GM12801 (cell line): Measurements from ENCODE around the gene MAMLD1.

Experiments
- TF ChIP-seq, protein P1 (sequence below): IDR thresholded peaks from one replicate; pipeline ENCODE4 v1.5.1; 2011; ENCODE audit warnings: control low read depth; ENCODE audit not compliant: insufficient read length; ENCODE audit errors: extremely low read depth

MAMLD1 gene, protein sequence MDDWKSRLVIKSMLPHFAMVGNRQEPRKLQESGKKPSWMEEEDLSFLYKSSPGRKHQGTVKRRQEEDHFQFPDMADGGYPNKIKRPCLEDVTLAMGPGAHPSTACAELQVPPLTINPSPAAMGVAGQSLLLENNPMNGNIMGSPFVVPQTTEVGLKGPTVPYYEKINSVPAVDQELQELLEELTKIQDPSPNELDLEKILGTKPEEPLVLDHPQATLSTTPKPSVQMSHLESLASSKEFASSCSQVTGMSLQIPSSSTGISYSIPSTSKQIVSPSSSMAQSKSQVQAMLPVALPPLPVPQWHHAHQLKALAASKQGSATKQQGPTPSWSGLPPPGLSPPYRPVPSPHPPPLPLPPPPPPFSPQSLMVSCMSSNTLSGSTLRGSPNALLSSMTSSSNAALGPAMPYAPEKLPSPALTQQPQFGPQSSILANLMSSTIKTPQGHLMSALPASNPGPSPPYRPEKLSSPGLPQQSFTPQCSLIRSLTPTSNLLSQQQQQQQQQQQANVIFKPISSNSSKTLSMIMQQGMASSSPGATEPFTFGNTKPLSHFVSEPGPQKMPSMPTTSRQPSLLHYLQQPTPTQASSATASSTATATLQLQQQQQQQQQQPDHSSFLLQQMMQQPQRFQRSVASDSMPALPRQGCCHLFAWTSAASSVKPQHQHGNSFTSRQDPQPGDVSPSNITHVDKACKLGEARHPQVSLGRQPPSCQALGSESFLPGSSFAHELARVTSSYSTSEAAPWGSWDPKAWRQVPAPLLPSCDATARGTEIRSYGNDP

DNA sequence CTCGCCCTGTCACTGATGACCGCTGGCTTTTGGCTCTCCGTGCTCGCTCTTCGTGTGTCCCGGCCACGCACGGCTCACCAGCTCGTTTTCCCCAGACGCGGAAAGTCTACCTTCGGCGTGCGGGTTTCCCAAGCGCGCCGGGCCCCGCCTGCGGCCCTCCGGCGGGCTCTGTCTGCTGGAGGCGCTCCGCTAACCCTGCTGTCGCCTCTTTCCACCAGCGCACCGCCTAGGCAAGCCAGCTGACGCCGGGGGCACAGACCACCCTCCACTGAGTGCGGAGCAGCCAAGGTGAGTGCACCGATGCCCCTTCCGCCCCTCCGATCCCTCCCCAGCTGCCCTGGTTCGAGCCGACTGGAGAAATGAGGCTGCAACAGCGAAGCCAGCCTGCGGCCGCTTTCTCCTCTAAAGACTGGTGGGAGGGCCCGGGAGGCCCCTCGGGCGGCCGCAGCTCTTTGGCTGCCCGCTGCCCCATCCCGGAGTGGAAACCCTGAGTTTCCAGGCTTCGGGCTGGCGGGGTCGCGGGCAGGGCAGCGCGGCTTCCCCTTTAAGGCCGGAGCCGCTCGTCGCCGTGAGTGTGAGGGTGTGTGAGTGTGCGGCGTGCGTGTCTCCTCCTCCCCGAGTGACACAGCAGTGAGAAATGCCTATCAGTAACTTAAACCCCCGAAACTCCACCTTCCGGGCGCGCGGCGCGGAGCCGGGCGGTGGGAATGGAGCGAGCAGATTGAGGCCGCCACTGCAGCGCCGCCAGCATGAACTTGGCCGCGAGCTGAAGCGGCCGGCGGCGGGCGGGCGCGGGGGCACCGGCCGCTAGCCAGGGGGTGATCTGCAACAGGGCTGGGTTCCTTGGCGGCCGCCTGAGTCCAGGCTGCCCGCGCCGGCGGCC, at the start of gene MAMLD1:
TSS of gene MAMLD1 (plus strand) at position 719 of the 883 bp plus-strand sequence. CDS start 82,200 bp downstream, outside the sequence.
- TF ChIP-seq, protein P1, sequence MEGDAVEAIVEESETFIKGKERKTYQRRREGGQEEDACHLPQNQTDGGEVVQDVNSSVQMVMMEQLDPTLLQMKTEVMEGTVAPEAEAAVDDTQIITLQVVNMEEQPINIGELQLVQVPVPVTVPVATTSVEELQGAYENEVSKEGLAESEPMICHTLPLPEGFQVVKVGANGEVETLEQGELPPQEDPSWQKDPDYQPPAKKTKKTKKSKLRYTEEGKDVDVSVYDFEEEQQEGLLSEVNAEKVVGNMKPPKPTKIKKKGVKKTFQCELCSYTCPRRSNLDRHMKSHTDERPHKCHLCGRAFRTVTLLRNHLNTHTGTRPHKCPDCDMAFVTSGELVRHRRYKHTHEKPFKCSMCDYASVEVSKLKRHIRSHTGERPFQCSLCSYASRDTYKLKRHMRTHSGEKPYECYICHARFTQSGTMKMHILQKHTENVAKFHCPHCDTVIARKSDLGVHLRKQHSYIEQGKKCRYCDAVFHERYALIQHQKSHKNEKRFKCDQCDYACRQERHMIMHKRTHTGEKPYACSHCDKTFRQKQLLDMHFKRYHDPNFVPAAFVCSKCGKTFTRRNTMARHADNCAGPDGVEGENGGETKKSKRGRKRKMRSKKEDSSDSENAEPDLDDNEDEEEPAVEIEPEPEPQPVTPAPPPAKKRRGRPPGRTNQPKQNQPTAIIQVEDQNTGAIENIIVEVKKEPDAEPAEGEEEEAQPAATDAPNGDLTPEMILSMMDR: no peak

DNA sequence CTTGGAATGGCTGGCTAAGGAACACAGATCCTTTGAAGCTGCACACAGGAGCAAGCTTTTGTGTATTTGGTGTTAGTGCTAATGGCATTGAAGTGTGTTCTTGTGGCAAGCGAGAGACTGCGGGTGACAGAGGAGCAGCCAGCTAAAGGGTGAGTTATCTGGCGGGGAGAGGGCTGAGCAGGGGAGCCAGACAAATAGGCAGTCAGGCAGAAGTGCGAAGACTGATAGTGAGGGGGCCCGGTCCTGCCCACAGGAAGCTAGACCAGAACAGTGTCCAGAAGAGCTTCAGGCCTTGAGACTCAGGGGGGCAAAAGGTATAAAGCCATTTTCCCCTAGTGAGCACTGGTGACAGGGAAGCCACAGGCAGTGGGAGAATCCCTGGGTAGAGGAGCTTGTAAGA, 49.6 kb upstream of the MAMLD1 start:
- TF ChIP-seq, protein P1: no peak

DNA sequence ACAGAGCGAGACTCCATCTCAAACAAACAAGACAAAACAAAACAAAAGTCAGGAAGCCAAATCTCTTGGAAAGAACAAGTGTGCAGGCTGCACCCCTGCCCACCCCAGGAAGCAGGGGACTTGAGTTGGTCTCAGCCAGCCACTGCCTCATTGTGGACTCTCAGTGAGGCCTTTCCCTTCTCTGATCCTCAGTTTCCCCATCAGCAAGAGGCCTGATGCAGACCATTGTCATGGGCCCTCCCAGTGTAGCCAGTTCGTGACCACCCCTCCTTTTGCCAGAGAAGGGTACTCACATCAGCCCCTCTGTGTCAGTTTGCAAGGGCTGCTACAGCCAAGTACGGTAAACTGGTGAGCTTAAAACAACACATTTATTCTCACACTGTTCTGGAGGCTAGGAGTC, 48.9 kb upstream of the MAMLD1 start:
- TF ChIP-seq, protein P1: no peak

DNA sequence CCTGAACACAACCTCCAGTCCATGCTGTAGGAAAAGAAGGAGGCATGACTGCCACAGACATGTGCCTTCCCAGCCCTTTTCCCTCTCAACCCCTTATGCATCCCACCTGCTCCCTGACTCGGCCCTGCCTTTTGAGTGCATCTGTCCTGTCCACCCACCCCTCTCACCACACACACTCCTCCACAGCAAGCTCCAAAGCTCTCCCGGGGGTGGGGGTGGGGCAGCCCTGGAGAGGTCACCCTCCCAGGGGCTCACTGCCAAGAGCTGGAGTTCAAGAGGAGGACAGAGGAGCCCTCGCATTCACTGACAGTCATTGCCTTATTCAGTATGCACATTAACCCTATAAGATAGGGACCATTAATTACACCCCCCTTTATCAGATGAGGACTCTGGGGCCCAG, 46.6 kb upstream of the MAMLD1 start:
- TF ChIP-seq, protein P1: no peak

DNA sequence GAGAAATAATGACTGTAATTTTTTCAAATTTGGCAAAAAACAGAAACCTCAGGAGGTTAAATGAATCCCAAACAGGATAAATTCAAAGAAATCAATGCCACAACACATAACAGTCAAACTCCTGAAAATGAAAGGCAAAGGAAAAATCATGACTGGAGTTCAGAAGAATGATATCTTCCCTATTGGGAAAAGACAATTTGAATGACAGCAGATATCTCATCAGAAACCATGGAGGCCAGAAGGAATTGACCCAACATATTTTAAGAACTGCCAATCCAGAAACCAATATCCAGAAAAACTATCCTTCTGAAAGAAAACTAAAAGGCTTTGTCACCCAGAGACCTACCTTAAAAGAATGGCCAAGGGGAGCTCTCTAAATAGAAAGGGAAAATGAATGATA, 40.1 kb upstream of the MAMLD1 start:
- TF ChIP-seq, protein P1: no peak

DNA sequence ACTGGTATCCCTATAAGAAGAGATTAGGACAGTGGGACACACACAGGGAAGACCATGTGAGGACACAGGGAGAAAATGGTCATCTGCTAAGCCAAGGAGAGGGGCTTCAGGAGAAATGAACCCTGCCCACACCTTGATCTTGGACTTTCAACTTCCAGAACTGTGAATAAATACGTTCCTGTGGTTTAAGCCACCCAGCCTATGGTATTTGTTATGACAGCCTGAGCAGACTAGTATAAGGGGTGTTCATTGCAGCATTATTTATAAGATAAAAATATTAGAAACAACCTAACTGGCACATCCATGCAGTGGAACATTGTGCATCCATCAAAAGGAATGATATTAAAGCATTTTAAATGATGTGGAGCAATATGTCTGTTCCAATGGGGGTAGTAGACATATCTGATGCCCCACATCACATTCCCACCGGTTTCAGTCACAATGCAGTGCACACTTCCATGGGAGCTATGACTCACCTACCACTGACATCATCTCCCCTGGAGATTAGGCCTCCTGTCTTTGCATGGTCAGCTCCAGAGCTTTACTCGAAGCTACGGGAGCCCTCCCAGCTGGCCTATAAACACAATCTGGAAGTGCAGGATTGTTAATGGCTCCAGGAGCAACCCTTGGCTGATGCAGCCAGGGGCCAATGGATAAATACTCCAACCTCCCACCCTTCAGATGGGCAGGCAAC, 38.9 kb upstream of the MAMLD1 start:
- TF ChIP-seq, protein P1: no peak
